ENCODE measurements around the gene MAP10.

- no peak for TF ChIP-seq CTCF (IDR thresholded peaks at IDR 0.05; ENCODE audit: low read depth, low read length)
- no peak for TF ChIP-seq EZH2phosphoT487 (IDR thresholded peaks at IDR 0.05; ENCODE audit: low read depth)
These were observed 40.6 kb upstream of the MAP10 start for GRCh38 chr1:232764458-232765251.
